ENCODE measurements around the gene CFAP100.

- no peak for TF ChIP-seq POLR2AphosphoS5 (IDR thresholded peaks at IDR 0.05)
- TF ChIP-seq CTCF (IDR thresholded peaks at IDR 0.05), result no peak
- no peak for TF ChIP-seq POLR2A (IDR thresholded peaks at IDR 0.05)
- no peak for TF ChIP-seq EP300 (IDR thresholded peaks at IDR 0.05; ENCODE audit: low read depth)
Observed at GRCh38 chr3:126373146-126373613, 21.5 kb upstream of the CFAP100 start.

Data from transverse colon (tissue), 4 donors.